Measurements from ENCODE around the gene TRIM42.

Gene TRIM42

GRCh38 chr3:140710711-140711389 is 33.0 kb downstream of the TRIM42 start:
- no peak for DNase-seq (ENCODE audit: low spot score)

GRCh38 chr3:140711390-140712035 is 33.6 kb downstream of the TRIM42 start:
- no peak for DNase-seq (ENCODE audit: low spot score)

GRCh38 chr3:140712301-140712700 is 34.4 kb downstream of the TRIM42 start:
- DNase-seq (ENCODE audit: low spot score) = no peak

- DNase-seq (ENCODE audit: low spot score) = no peak
Measured at GRCh38 chr3:140715035-140715434, 37.2 kb downstream of the TRIM42 start.

- DNase-seq (ENCODE audit: low spot score) = no peak
Measured at GRCh38 chr3:140717921-140718320, 40.1 kb downstream of the TRIM42 start.

GRCh38 chr3:140719841-140720614 is 42.2 kb downstream of the TRIM42 start:
- no peak for DNase-seq (ENCODE audit: low spot score)

- no peak for DNase-seq (ENCODE audit: low spot score)
Measured at GRCh38 chr3:140723576-140723975, 45.7 kb downstream of the TRIM42 start.

- DNase-seq (ENCODE audit: low spot score) = no peak
Measured at GRCh38 chr3:140724856-140725812, 47.3 kb downstream of the TRIM42 start.

- no peak for DNase-seq (ENCODE audit: low spot score)
Measured at GRCh38 chr3:140726066-140726465, 48.2 kb downstream of the TRIM42 start.

- no peak for DNase-seq (ENCODE audit: low spot score)
Measured at GRCh38 chr3:140727886-140728285, 50.0 kb downstream of the TRIM42 start.

GRCh38 chr3:140731440-140732119 is 53.7 kb downstream of the TRIM42 start:
- DNase-seq (ENCODE audit: low spot score) = no peak

- no peak for DNase-seq (ENCODE audit: low spot score)
Measured at GRCh38 chr3:140733623-140734022, 55.8 kb downstream of the TRIM42 start.

GRCh38 chr3:140736863-140737460 is 59.1 kb downstream of the TRIM42 start:
- peak; percentile 58 for DNase-seq (ENCODE audit: low spot score)

- no peak for DNase-seq (ENCODE audit: low spot score)
Measured at GRCh38 chr3:140742116-140742515, 64.3 kb downstream of the TRIM42 start.

GRCh38 chr3:140748171-140748570 is 70.3 kb downstream of the TRIM42 start:
- DNase-seq (ENCODE audit: low spot score) = no peak

- DNase-seq (ENCODE audit: low spot score) = no peak
Measured at GRCh38 chr3:140748903-140749302, 71.0 kb downstream of the TRIM42 start.

Measured in ecto neural progenitor cell (in vitro differentiated cells).